Measurements from ENCODE around the gene CELA1. TPM values are rescaled to one million over a fixed set of nuclear protein-coding genes. Genes with fewer than 3 reads are reported as not detected.
A peak's percentile ranks its signal among the peaks of the same experiment; 100 is the strongest.

Gene CELA1
- total RNA-seq, 1 donor from 2014 or later = not detected

GRCh38 chr12:51361161-51362016, 14.9 kb upstream of the CELA1 start:
- DNase-seq (ENCODE audit: low read depth, low spot score) = no peak
- H3K4me1 Mint-ChIP-seq = peaks cover 22% of the 10 kb centered on the region
- H3K4me3 Mint-ChIP-seq = no peak overlapping the region
- peak overlapping the region; percentile 81 for H3K27ac Mint-ChIP-seq (ENCODE audit: unreplicated experiment)
- H3K27me3 Mint-ChIP-seq (ENCODE audit: low read depth) = no peaks in the 10 kb centered on the region
- H3K9me3 Mint-ChIP-seq = no peaks in the 10 kb centered on the region
- H3K36me3 Mint-ChIP-seq (ENCODE audit: low read depth) = no peaks in the 10 kb centered on the region
- TF ChIP-seq CTCF (conservative IDR thresholded peaks at IDR 0.05) = no peak

- no peaks in the 10 kb centered on the region for H3K27me3 Mint-ChIP-seq (ENCODE audit: low read depth)
- H3K27ac Mint-ChIP-seq (ENCODE audit: unreplicated experiment) = no peak overlapping the region
- no peak overlapping the region for H3K4me3 Mint-ChIP-seq
- no peaks in the 10 kb centered on the region for H3K9me3 Mint-ChIP-seq
- no peak for DNase-seq (ENCODE audit: low read depth, low spot score)
- H3K36me3 Mint-ChIP-seq (ENCODE audit: low read depth) = no peaks in the 10 kb centered on the region
- H3K4me1 Mint-ChIP-seq = peaks cover 22% of the 10 kb centered on the region
- TF ChIP-seq CTCF (conservative IDR thresholded peaks at IDR 0.05) = no peak
Observed at GRCh38 chr12:51360315-51360714, 13.8 kb upstream of the CELA1 start.

GRCh38 chr12:51359851-51360250, 13.4 kb upstream of the CELA1 start:
- DNase-seq (ENCODE audit: low read depth, low spot score) = no peak
- TF ChIP-seq CTCF (conservative IDR thresholded peaks at IDR 0.05) = no peak
- H3K4me1 Mint-ChIP-seq = peaks cover 22% of the 10 kb centered on the region
- no peak overlapping the region for H3K27ac Mint-ChIP-seq (ENCODE audit: unreplicated experiment)
- H3K4me3 Mint-ChIP-seq = no peak overlapping the region
- H3K36me3 Mint-ChIP-seq (ENCODE audit: low read depth) = no peaks in the 10 kb centered on the region
- H3K9me3 Mint-ChIP-seq = no peaks in the 10 kb centered on the region
- H3K27me3 Mint-ChIP-seq (ENCODE audit: low read depth) = no peaks in the 10 kb centered on the region

GRCh38 chr12:51358496-51358895, 12.0 kb upstream of the CELA1 start:
- Mint-ChIP-seq H3K4me1 (peaks cover 22% of the 10 kb centered on the region), H3K36me3 (ENCODE audit: low read depth) (no peaks in the 10 kb centered on the region), H3K27ac (ENCODE audit: unreplicated experiment) (no peak overlapping the region), H3K4me3 (no peak overlapping the region), H3K27me3 (ENCODE audit: low read depth) (no peaks in the 10 kb centered on the region), H3K9me3 (no peaks in the 10 kb centered on the region)
- TF ChIP-seq CTCF (conservative IDR thresholded peaks at IDR 0.05) = no peak
- no peak for DNase-seq (ENCODE audit: low read depth, low spot score)

- DNase-seq (ENCODE audit: low read depth, low spot score) = no peak
- Mint-ChIP-seq H3K27me3 (ENCODE audit: low read depth) (no peaks in the 10 kb centered on the region), H3K4me3 (no peak overlapping the region), H3K4me1 (peaks cover 15% of the 10 kb centered on the region), H3K9me3 (no peaks in the 10 kb centered on the region), H3K27ac (ENCODE audit: unreplicated experiment) (no peak overlapping the region), H3K36me3 (ENCODE audit: low read depth) (no peaks in the 10 kb centered on the region)
- no peak for TF ChIP-seq CTCF (conservative IDR thresholded peaks at IDR 0.05)
Observed at GRCh38 chr12:51357374-51358047, 11.0 kb upstream of the CELA1 start.

All from neural crest cell (in vitro differentiated cells).